ENCODE data around the gene CACNA1H.

The CACNA1H gene

GRCh38 chr16:1213231-1213630 is 60.3 kb downstream of the CACNA1H start:
- TF ChIP-seq CTCF (IDR thresholded peaks at IDR 0.05; ENCODE audit: low read depth, low read length) (no peak), EZH2phosphoT487 (IDR thresholded peaks at IDR 0.05; ENCODE audit: low read depth) (no peak)
- Histone ChIP-seq H3K79me2 (ENCODE audit: low read length) (no peaks in the 10 kb centered on the region), H3K27ac (ENCODE audit: low read length) (no peak overlapping the region), H3K36me3 (replicated peaks; ENCODE audit: low read depth, low read length) (no peaks in the 10 kb centered on the region), H4K20me1 (ENCODE audit: insufficient read depth, low read length) (no peaks in the 10 kb centered on the region), H2AFZ (ENCODE audit: low read depth, low read length) (no peak overlapping the region), H3K9ac (ENCODE audit: low read length) (no peak overlapping the region), H3K4me1 (ENCODE audit: low read length) (no peaks in the 10 kb centered on the region), H3K4me2 (ENCODE audit: low read length) (no peak overlapping the region), H3K27me3 (ENCODE audit: low read depth, low read length) (no peaks in the 10 kb centered on the region), H3K9me3 (ENCODE audit: insufficient read depth, low read length) (no peaks in the 10 kb centered on the region), H3K4me3 (ENCODE audit: low read length) (no peak overlapping the region)

DNA sequence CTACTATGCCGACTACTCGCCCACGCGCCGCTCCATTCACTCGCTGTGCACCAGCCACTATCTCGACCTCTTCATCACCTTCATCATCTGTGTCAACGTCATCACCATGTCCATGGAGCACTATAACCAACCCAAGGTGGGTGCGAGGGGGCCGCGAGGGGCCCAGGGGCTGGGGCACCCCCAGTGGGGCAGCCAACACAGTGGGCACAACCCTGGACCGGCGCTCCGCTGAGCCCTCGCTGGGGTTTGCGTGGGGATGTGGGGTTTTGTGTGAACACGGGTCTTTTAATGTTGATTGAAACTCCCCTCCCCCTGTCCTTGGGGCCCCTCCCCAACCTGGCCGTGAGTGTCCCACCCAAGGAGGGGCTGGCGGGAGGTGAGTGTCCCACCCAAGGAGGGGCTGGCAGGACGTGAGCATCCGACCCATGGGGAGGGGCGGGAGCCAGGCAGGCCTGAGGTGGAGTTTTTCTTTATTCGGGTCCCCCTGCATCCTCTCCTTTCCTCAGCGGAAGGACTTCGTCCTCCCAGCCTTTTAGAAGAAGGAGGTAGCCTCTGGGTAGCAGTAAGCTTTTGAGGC is 61.0 kb downstream of the CACNA1H start:
- Histone ChIP-seq H3K4me2 (ENCODE audit: low read length) (no peak overlapping the region), H3K4me1 (ENCODE audit: low read length) (no peaks in the 10 kb centered on the region), H3K27ac (ENCODE audit: low read length) (no peak overlapping the region), H3K4me3 (ENCODE audit: low read length) (no peak overlapping the region), H3K27me3 (ENCODE audit: low read depth, low read length) (no peaks in the 10 kb centered on the region), H3K9me3 (ENCODE audit: insufficient read depth, low read length) (no peaks in the 10 kb centered on the region), H3K79me2 (ENCODE audit: low read length) (no peaks in the 10 kb centered on the region), H3K36me3 (replicated peaks; ENCODE audit: low read depth, low read length) (no peaks in the 10 kb centered on the region), H3K9ac (ENCODE audit: low read length) (no peak overlapping the region), H2AFZ (ENCODE audit: low read depth, low read length) (no peak overlapping the region), H4K20me1 (ENCODE audit: insufficient read depth, low read length) (no peaks in the 10 kb centered on the region)
- TF ChIP-seq CTCF (IDR thresholded peaks at IDR 0.05; ENCODE audit: low read depth, low read length) (no peak), EZH2phosphoT487 (IDR thresholded peaks at IDR 0.05; ENCODE audit: low read depth) (no peak)

- H3K36me3 ChIP-seq (replicated peaks; ENCODE audit: low read depth, low read length): no peaks in the 10 kb centered on the region
These were observed 61.8 kb downstream of the CACNA1H start for GRCh38 chr16:1214719-1215118.

More at GRCh38 chr16:1214719-1215118, 61.8 kb downstream of the CACNA1H start:
- Histone ChIP-seq H3K4me3 (ENCODE audit: low read length) (no peak overlapping the region), H2AFZ (ENCODE audit: low read depth, low read length) (no peak overlapping the region), H4K20me1 (ENCODE audit: insufficient read depth, low read length) (no peaks in the 10 kb centered on the region), H3K27ac (ENCODE audit: low read length) (no peak overlapping the region), H3K4me2 (ENCODE audit: low read length) (no peak overlapping the region), H3K9me3 (ENCODE audit: insufficient read depth, low read length) (no peaks in the 10 kb centered on the region), H3K27me3 (ENCODE audit: low read depth, low read length) (no peaks in the 10 kb centered on the region), H3K4me1 (ENCODE audit: low read length) (no peaks in the 10 kb centered on the region), H3K79me2 (ENCODE audit: low read length) (no peaks in the 10 kb centered on the region), H3K9ac (ENCODE audit: low read length) (no peak overlapping the region)
- TF ChIP-seq CTCF (IDR thresholded peaks at IDR 0.05; ENCODE audit: low read depth, low read length) (no peak), EZH2phosphoT487 (IDR thresholded peaks at IDR 0.05; ENCODE audit: low read depth) (no peak)

Measured in OCI-LY3 (cell line).